H1 (cell line): ENCODE measurements around the gene SLC39A10. TPM values are rescaled to one million over a fixed set of nuclear protein-coding genes. Genes with fewer than 3 reads are reported as not detected.

Source experiments
- CTCF ChIA-PET: fragments of 300-600 bp; sonication (Branson Sonifier 250); formaldehyde crosslinking; loops from one replicate; lab custom pipeline; 2021; ENCODE audit not compliant: partially characterized antibody; lab: Charles Lee
- POLR2A ChIA-PET: fragments of 300-600 bp; sonication (Branson Sonifier 250); formaldehyde crosslinking; loops from one replicate; lab custom pipeline; 2021; ENCODE audit warnings: inconsistent platforms; ENCODE audit not compliant: partially characterized antibody; lab: Charles Lee
- DNase-seq, 2 experiments: peaks; one replicate each; pipeline versions ENCODE4 v3.0.0 to v3.0.0-alpha.2; 2010 to 2022; ENCODE audit warnings: low spot score in 2 of 2, low read depth in 1 of 2, mixed read lengths in 1 of 2
- FAIRE-seq: peaks from 2 replicates; lab custom pipeline; 2011; peaks lifted over from hg19 to GRCh38; lab: Jason Lieb, UNC
- H2AFZ ChIP-seq: 2 replicates; pipeline ENCODE4 v1.8.1; 2012; ENCODE audit warnings: low read length, inconsistent platforms
- H2AK5ac ChIP-seq: 2 replicates; pipeline ENCODE4 v1.6.1; 2013; ENCODE audit warnings: low read depth, low read length
- H2BK120ac ChIP-seq: replicated peaks from 2 replicates; pipeline ENCODE3; 2013; ENCODE audit warnings: low read depth, low read length, inconsistent platforms
- H2BK12ac ChIP-seq: 2 replicates; pipeline ENCODE4 v1.6.1; 2013; ENCODE audit warnings: low read depth, low read length
- H2BK15ac ChIP-seq: 2 replicates; pipeline ENCODE4 v1.6.1; 2013; ENCODE audit warnings: low read length
- H2BK20ac ChIP-seq: 2 replicates; pipeline ENCODE4 v1.6.1; 2013; ENCODE audit warnings: low read length
- H2BK5ac ChIP-seq: 2 replicates; pipeline ENCODE4 v1.6.1; 2013; ENCODE audit warnings: low read depth, low read length
- H3K14ac ChIP-seq: 2 replicates; pipeline ENCODE4 v1.6.1; 2013; ENCODE audit warnings: inconsistent platforms; ENCODE audit not compliant: insufficient read length
- H3K18ac ChIP-seq: 2 replicates; pipeline ENCODE4 v1.6.1; 2013; ENCODE audit warnings: low read length; ENCODE audit errors: extremely low read depth
- H3K23ac ChIP-seq: 2 replicates; pipeline ENCODE4 v1.6.1; 2013; ENCODE audit warnings: inconsistent platforms; ENCODE audit not compliant: insufficient read length
- H3K23me2 ChIP-seq: 2 replicates; pipeline ENCODE4 v1.6.1; 2013; ENCODE audit warnings: low read depth, low read length
- H3K27ac ChIP-seq: 2 replicates; pipeline ENCODE4 v1.6.1; 2011; ENCODE audit warnings: low read depth, low read length, inconsistent platforms
- H3K27me3 ChIP-seq, 4 experiments: replicated peaks in 1 of 4; 1 replicate in 1 of 4; 2 replicates in 3 of 4; pipeline versions ENCODE4 v1.6.1 to v1.8.1; 2011 to 2013; ENCODE audit warnings: low read length in 3 of 4, mild to moderate bottlenecking in 3 of 4, inconsistent platforms in 2 of 4, mixed read lengths in 2 of 4, moderate library complexity in 1 of 4; ENCODE audit not compliant: control insufficient read depth in 3 of 4, insufficient read depth in 3 of 4; ENCODE audit errors: extremely low read depth in 1 of 4
- H3K36me3 ChIP-seq, 4 experiments: 2 replicates each; pipeline versions ENCODE4 v1.6.1 to v1.8.1; 2011 to 2013; ENCODE audit warnings: mild to moderate bottlenecking in 4 of 4, low read length in 3 of 4, moderate library complexity in 2 of 4, control low read depth in 1 of 4, inconsistent platforms in 1 of 4; ENCODE audit not compliant: insufficient read depth in 4 of 4, control insufficient read depth in 2 of 4
- H3K4ac ChIP-seq: replicated peaks from 2 replicates; pipeline ENCODE3; 2013; ENCODE audit warnings: low read length, low read depth, mixed read lengths, inconsistent platforms; ENCODE audit not compliant: insufficient read length
- H3K4me1 ChIP-seq, 4 experiments: replicated peaks in 1 of 4; 1 replicate in 1 of 4; 2 replicates in 3 of 4; pipeline versions ENCODE4 v1.6.1 to v1.8.1; 2011 to 2013; ENCODE audit warnings: low read length in 3 of 4, inconsistent platforms in 2 of 4, mixed read lengths in 1 of 4; ENCODE audit not compliant: insufficient read depth in 4 of 4, control insufficient read depth in 3 of 4
- H3K4me2 ChIP-seq, 2 experiments: 2 replicates each; pipeline versions ENCODE4 v1.6.1 to v1.8.1; 2011 to 2013; ENCODE audit warnings: low read depth in 2 of 2, low read length in 2 of 2, control low read depth in 1 of 2, inconsistent platforms in 1 of 2, mild to moderate bottlenecking in 1 of 2; ENCODE audit not compliant: insufficient read depth in 1 of 2
- H3K4me3 ChIP-seq, 4 experiments: fragments of 200-600, 300-600 bp in 1 of 4; sonication (generic), shearing (Covaris generic), sonication (Bioruptor Twin) in 1 of 4; 2 replicates each; pipeline versions ENCODE4 v1.5.1 to v1.8.1; 2011 to 2016; ENCODE audit warnings: low read length in 4 of 4, low read depth in 3 of 4, control low read depth in 2 of 4, inconsistent platforms in 2 of 4, mild to moderate bottlenecking in 2 of 4, mixed read lengths in 1 of 4, moderate library complexity in 1 of 4; ENCODE audit not compliant: insufficient read depth in 2 of 4; ENCODE audit errors: extremely low read depth in 1 of 4
- H3K56ac ChIP-seq: replicated peaks from 2 replicates; pipeline ENCODE3; 2013; ENCODE audit warnings: low read depth, mild to moderate bottlenecking, mixed read lengths, low read length, inconsistent platforms; ENCODE audit not compliant: insufficient read length
- H3K79me1 ChIP-seq: 2 replicates; pipeline ENCODE4 v1.6.1; 2013; ENCODE audit warnings: low read depth, low read length, control low read depth
- H3K79me2 ChIP-seq, 2 experiments: 2 replicates each; pipeline versions ENCODE4 v1.6.1 to v1.8.1; 2012 to 2013; ENCODE audit warnings: low read length in 2 of 2, mild to moderate bottlenecking in 2 of 2, inconsistent platforms in 1 of 2; ENCODE audit not compliant: insufficient read depth in 2 of 2, control insufficient read depth in 1 of 2
- H3K9ac ChIP-seq, 4 experiments: replicated peaks in 1 of 4; 1 replicate in 1 of 4; 2 replicates in 3 of 4; pipeline versions ENCODE4 v1.6.1 to v1.8.1; 2011 to 2013; ENCODE audit warnings: low read depth in 3 of 4, low read length in 3 of 4, control low read depth in 2 of 4, mild to moderate bottlenecking in 2 of 4, moderate library complexity in 2 of 4, inconsistent platforms in 1 of 4; ENCODE audit errors: extremely low read depth in 1 of 4
- H3K9me3 ChIP-seq, 2 experiments: 2 replicates each; pipeline versions ENCODE4 v1.6.1 to v1.8.1; 2012 to 2013; ENCODE audit warnings: mild to moderate bottlenecking in 2 of 2, moderate library complexity in 2 of 2, control low read depth in 1 of 2, inconsistent platforms in 1 of 2, low read depth in 1 of 2, low read length in 1 of 2, mixed read lengths in 1 of 2; ENCODE audit not compliant: insufficient read depth in 2 of 2
- H4K20me1 ChIP-seq, 2 experiments: replicated peaks in 1 of 2; 2 replicates each; pipeline versions ENCODE3 to v1.8.1; 2011 to 2013; ENCODE audit warnings: inconsistent platforms in 2 of 2, low read length in 2 of 2, mild to moderate bottlenecking in 1 of 2; ENCODE audit not compliant: insufficient read depth in 2 of 2, control insufficient read depth in 1 of 2
- H4K5ac ChIP-seq: 2 replicates; pipeline ENCODE4 v1.6.1; 2013; ENCODE audit warnings: low read length, low read depth, mixed read lengths, inconsistent platforms; ENCODE audit not compliant: insufficient read length
- H4K8ac ChIP-seq: 2 replicates; pipeline ENCODE4 v1.8.0; 2013; ENCODE audit warnings: mild to moderate bottlenecking, moderate library complexity, low read length, inconsistent platforms; ENCODE audit not compliant: insufficient read depth; ENCODE audit errors: extremely low read depth
- H4K91ac ChIP-seq: replicated peaks from 2 replicates; pipeline ENCODE3; 2013; ENCODE audit warnings: low read length, mixed read lengths, inconsistent platforms; ENCODE audit not compliant: insufficient read length
- ASH2L ChIP-seq: fragments of 200-600, 300-600 bp; sonication (generic); IDR thresholded peaks from one replicate; pipeline ENCODE4 v1.7.1; 2017; ENCODE audit warnings: low read length
- BRCA1 ChIP-seq: IDR thresholded peaks from 2 replicates; pipeline ENCODE4 v1.6.1; 2012; ENCODE audit warnings: low read depth, low read length, improper control_type of control experiment
- CHD2 ChIP-seq: IDR thresholded peaks from 2 replicates; pipeline ENCODE4 v1.6.1; 2012; ENCODE audit warnings: low read length, improper control_type of control experiment
- E2F6 ChIP-seq: IDR thresholded peaks from 2 replicates; pipeline ENCODE4 v1.6.1; 2012; ENCODE audit warnings: inconsistent platforms
- JUN ChIP-seq: IDR thresholded peaks from 2 replicates; pipeline ENCODE4 v1.6.1; 2011; ENCODE audit warnings: low read depth, mild to moderate bottlenecking, improper control_type of control experiment, low read length
- JUND ChIP-seq: IDR thresholded peaks from 2 replicates; pipeline ENCODE4 v1.6.1; 2011; ENCODE audit warnings: mild to moderate bottlenecking, improper control_type of control experiment, low read length
- KDM4A ChIP-seq: IDR thresholded peaks from one replicate; pipeline ENCODE4 v1.7.1; 2012; ENCODE audit warnings: low read depth, mild to moderate bottlenecking, moderate library complexity, low read length, inconsistent platforms; ENCODE audit not compliant: severe bottlenecking
- PHF8 ChIP-seq: fragments of 200-600 bp; sonication (generic); conservative IDR thresholded peaks from 2 replicates; pipeline ENCODE4 v1.7.1; 2012; ENCODE audit warnings: low read depth, mild to moderate bottlenecking, inconsistent platforms, low read length, moderate library complexity
- POU5F1 ChIP-seq: IDR thresholded peaks from 2 replicates; pipeline ENCODE4 v1.6.1; 2011; ENCODE audit warnings: low read depth, mild to moderate bottlenecking, low read length, moderate library complexity
- RBBP5 ChIP-seq: IDR thresholded peaks from 2 replicates; pipeline ENCODE4 v1.7.1; 2012; ENCODE audit warnings: low read depth, mild to moderate bottlenecking, inconsistent platforms, low read length, moderate library complexity, borderline replicate concordance
- RFX5 ChIP-seq: IDR thresholded peaks from 2 replicates; pipeline ENCODE4 v1.6.1; 2011; ENCODE audit warnings: low read depth, low read length, improper control_type of control experiment, borderline replicate concordance
- SIN3A ChIP-seq, 2 experiments: IDR thresholded peaks in 1 of 2; conservative IDR thresholded peaks in 1 of 2; 2 replicates each; pipeline ENCODE4 v1.6.1; 2011 to 2012; ENCODE audit warnings: low read length in 2 of 2, improper control_type of control experiment in 1 of 2, low read depth in 1 of 2, mild to moderate bottlenecking in 1 of 2
- TAF1 ChIP-seq: IDR thresholded peaks from 2 replicates; pipeline ENCODE4 v1.6.1; 2011; ENCODE audit warnings: mild to moderate bottlenecking, low read depth, low read length
- WGBS, 2 experiments: shearing (Covaris generic) in 1 of 2; methylation state at CpG; one replicate each; pipeline versions ENCODE4 v1.1.6 to v1.1.7; 2013 to 2015; ENCODE audit warnings: low lambda C conversion rate in 2 of 2, mixed read lengths in 2 of 2, inconsistent platforms in 1 of 2, low coverage in 1 of 2, missing lambda C conversion rate in 1 of 2; ENCODE audit not compliant: insufficient replicate concordance in 2 of 2, insufficient coverage in 1 of 2, insufficient read length in 1 of 2; ENCODE audit errors: extremely low coverage in 1 of 2, missing lambda C conversion rate in 1 of 2; 5-methylcytosine and 5-hydroxymethylcytosine counted together
- polyA plus RNA-seq, 7 experiments: library from polyadenylated mRNA; depleted of rRNA in 3 of 7; stranded (reverse) in 5 of 7; unstranded in 2 of 7; fragments of >200 nt in 5 of 7; fragments of 200-250 nt in 2 of 7; gene quantifications; 1 replicate in 5 of 7; 2 replicates in 1 of 7; 4 replicates in 1 of 7; pipeline versions ENCODE4 v1.2.1 to v1.2.3, GENCODE V29; 2011 to 2013; ENCODE audit warnings: missing spikeins in 2 of 7, mixed read lengths in 2 of 7
- total RNA-seq: library from RNA; stranded (reverse); fragmentation: NEBNext Ultra II Directional; extraction: Animal tissue kit (Norgen Biotek cat#: 25700); gene quantifications from 2 replicates; pipeline ENCODE4 v1.2.1, GENCODE V29; 2021

SLC39A10 gene
- total and polyA plus RNA-seq, 2 of the 8 experiments (the other 6 are each of a cell fraction or from before 2014, with no cell fraction given): 68.1 to 234 TPM

- TF ChIP-seq RFX5: no peak
- TF ChIP-seq ASH2L: no peak
- no peak for TF ChIP-seq POU5F1
- TF ChIP-seq SIN3A (conservative IDR thresholded peaks at IDR 0.05 in 1 of 2, IDR thresholded peaks at IDR 0.05 in 1 of 2; ENCODE audit: low read depth in 1 of 2, low read length in 2 of 2): no peak
- no peak for TF ChIP-seq JUN
- TF ChIP-seq CHD2: no peak
- TF ChIP-seq PHF8: no peak
- TF ChIP-seq TAF1: no peak
- no peak for TF ChIP-seq KDM4A
- TF ChIP-seq BRCA1: no peak
- TF ChIP-seq E2F6: no peak
- TF ChIP-seq JUND: no peak
- no peak for TF ChIP-seq RBBP5
- Histone ChIP-seq H4K91ac (no peak overlapping the region), H4K5ac (no peak overlapping the region), H2BK120ac (no peak overlapping the region), H3K4me3 (no peak overlapping the region), H3K14ac (no peak overlapping the region), H3K56ac (no peak overlapping the region), H2BK5ac (no peak overlapping the region), H3K23me2 (no peaks in the 10 kb centered on the region), H3K27ac (no peak overlapping the region), H2BK12ac (no peak overlapping the region), H3K18ac (no peak overlapping the region), H3K27me3 (no peaks in the 10 kb centered on the region), H3K9ac (no peak overlapping the region), H3K4ac (no peak overlapping the region), H2BK20ac (no peak overlapping the region), H3K9me3 (no peaks in the 10 kb centered on the region), H2BK15ac (no peak overlapping the region), H3K23ac (no peak overlapping the region), H2AFZ (no peak overlapping the region), H3K79me2 (no peaks in the 10 kb centered on the region), H2AK5ac (no peak overlapping the region), H3K36me3 (no peaks in the 10 kb centered on the region), H3K79me1 (no peaks in the 10 kb centered on the region), H4K8ac (no peak overlapping the region), H3K4me2 (no peak overlapping the region), H3K4me1 (no peaks in the 10 kb centered on the region), H4K20me1 (no peaks in the 10 kb centered on the region)
- WGBS, 2 experiments: 97% methylated on average over 1 of the region's 1 CpG; no CpG with 5 or more reads in 1 of the 2 experiments
- ChIA-PET CTCF (interaction anchor here (0.7 kb wide), 1 partner anchor 31 kb away, joined by 4 read pairs; no protein-coding TSS in a partner anchor), POLR2A (no interaction called here)
- no peak for FAIRE-seq
- no peak for DNase-seq
Observed at GRCh38 chr2:195766691-195767090, 109.7 kb downstream of the SLC39A10 start.
